GM10248 (cell line): ENCODE results near the gene USP12.

Experiments used
- CTCF ChIA-PET: fragments of 300-600 bp; sonication (Branson Sonifier 250); formaldehyde crosslinking; extraction: SDS; loops from one replicate; lab custom pipeline; 2021; ENCODE audit warnings: antibody characterized with exemption; lab: Yijun Ruan, JAX
- POLR2A ChIA-PET: fragments of 350-650 bp; sonication (Branson Sonifier 250); formaldehyde crosslinking; extraction: SDS; loops from one replicate; lab custom pipeline; 2020; ENCODE audit warnings: antibody characterized with exemption; lab: Yijun Ruan, JAX
- DNase-seq: peaks from one replicate; pipeline ENCODE4 v3.0.0; 2012; ENCODE audit errors: extremely low spot score
- TF ChIP-seq, protein P1 (sequence below): IDR thresholded peaks from 2 replicates; pipeline ENCODE4 v1.5.1; 2012; ENCODE audit warnings: mild to moderate bottlenecking, low read depth; ENCODE audit errors: extremely low read depth, missing control alignments, control extremely low read depth

Gene USP12

DNA sequence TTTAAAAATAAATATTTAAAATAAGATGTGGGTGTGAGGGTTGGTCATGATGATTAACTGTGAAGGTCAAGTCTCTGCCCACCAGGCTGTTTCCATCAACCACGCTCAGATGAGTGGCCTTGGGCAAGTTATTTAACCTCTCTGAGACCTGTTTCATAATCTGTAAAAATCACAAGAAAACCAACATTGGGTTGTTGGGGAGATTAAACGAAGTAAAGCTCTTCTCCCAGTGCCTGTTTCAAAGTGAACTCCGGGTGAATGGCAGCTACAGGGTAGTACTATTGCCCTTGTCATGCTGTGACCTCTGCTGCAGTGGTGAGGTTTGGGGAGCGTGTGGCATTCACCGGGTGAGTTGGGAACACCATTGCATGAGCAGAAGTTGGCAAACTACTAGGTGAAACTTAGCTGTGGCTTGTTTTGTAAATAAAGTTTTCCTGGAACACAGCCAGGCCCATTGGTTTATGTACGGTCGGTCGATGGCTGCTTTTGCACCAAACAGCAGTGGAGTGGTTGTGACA is 153.2 kb downstream of the USP12 start:
- TF ChIP-seq, protein P1, sequence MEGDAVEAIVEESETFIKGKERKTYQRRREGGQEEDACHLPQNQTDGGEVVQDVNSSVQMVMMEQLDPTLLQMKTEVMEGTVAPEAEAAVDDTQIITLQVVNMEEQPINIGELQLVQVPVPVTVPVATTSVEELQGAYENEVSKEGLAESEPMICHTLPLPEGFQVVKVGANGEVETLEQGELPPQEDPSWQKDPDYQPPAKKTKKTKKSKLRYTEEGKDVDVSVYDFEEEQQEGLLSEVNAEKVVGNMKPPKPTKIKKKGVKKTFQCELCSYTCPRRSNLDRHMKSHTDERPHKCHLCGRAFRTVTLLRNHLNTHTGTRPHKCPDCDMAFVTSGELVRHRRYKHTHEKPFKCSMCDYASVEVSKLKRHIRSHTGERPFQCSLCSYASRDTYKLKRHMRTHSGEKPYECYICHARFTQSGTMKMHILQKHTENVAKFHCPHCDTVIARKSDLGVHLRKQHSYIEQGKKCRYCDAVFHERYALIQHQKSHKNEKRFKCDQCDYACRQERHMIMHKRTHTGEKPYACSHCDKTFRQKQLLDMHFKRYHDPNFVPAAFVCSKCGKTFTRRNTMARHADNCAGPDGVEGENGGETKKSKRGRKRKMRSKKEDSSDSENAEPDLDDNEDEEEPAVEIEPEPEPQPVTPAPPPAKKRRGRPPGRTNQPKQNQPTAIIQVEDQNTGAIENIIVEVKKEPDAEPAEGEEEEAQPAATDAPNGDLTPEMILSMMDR: no peak
- POLR2A ChIA-PET: no interaction called here
- CTCF ChIA-PET: interaction anchor here (1.1 kb wide), 1 partner anchor 9 kb away, joined by 3 read pairs; no protein-coding TSS in a partner anchor
- DNase-seq: no peak

DNA sequence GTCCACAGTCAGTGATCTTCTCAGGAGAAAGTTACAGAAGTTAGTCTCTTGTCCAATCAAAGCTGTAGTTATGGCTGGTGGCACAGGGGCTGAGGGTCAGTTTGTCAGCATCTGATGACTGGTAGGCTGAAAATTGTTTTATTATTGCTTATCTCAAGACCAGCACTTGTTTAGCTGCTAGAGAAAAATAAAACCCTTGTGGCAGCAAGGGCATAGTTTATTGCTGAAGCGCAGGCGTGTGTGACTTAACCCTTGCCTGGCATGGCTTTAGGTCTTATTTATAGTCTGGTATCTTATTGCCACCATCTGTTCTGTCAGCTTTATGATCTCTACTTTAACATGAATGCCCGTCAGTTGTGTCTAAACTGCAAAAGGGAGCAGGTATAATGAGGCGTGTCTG is 154.7 kb downstream of the USP12 start:
- ChIA-PET POLR2A (no interaction called here), CTCF (interaction anchor here (1.4 kb wide), 1 partner anchor 8 kb away, joined by 4 read pairs; no protein-coding TSS in a partner anchor)
- no peak for DNase-seq
- TF ChIP-seq, protein P1: no peak
